Measurements from ENCODE around the gene AP1S1. TPM values are rescaled to one million over a fixed set of nuclear protein-coding genes. Genes with fewer than 3 reads are reported as not detected.
"Not testable (repeated sequence)": the region's sequence is repeated elsewhere in the genome, so short reads cannot be mapped to it uniquely, and the experiment has no call there.

The AP1S1 gene
- total RNA-seq, 1 experiment from 2014 or later, result 227 TPM

GRCh38 chr7:101198476-101198875 is 44.2 kb downstream of the AP1S1 start:
- H3K27me3 ChIP-seq (ENCODE audit: insufficient read depth, low read depth), result no peaks in the 10 kb centered on the region
- no peak overlapping the region for H3K4me2 ChIP-seq
- no peaks in the 10 kb centered on the region for H3K9me3 ChIP-seq (ENCODE audit: insufficient read depth, low read depth)
- H3K9me2 ChIP-seq (ENCODE audit: insufficient read depth), result no peaks in the 10 kb centered on the region
- ChIA-PET POLR2A (ENCODE audit: unreplicated experiment) (no interaction called here), CTCF (interaction anchor here (0.7 kb wide), 1 partner anchor 36 kb away, joined by 4 read pairs; no protein-coding TSS in a partner anchor)
- intact Hi-C loops (cut with micrococcal nuclease; ENCODE audit: unreplicated experiment), result no loop called here
- H3K27ac ChIP-seq, result no peak overlapping the region
- BruUV-seq (replicated peaks), result no TSS peak
- H3K4me1 ChIP-seq (replicated peaks; ENCODE audit: insufficient read depth), result no peaks in the 10 kb centered on the region
- no peaks in the 10 kb centered on the region for H3K79me2 ChIP-seq (ENCODE audit: low read depth)
- no peaks in the 10 kb centered on the region for H3K36me3 ChIP-seq (ENCODE audit: low read depth)
- H2AFZ ChIP-seq, result no peak overlapping the region
- no peak overlapping the region for H3K4me3 ChIP-seq
- no peaks in the 10 kb centered on the region for H3F3A ChIP-seq (ENCODE audit: insufficient read depth, low read depth)
- TF ChIP-seq CTCF (conservative IDR thresholded peaks at IDR 0.05) (no peak), EZH2 (IDR thresholded peaks at IDR 0.05; ENCODE audit: low read depth) (no peak)
- no peak for DNase-seq
- no peaks in the 10 kb centered on the region for H4K20me1 ChIP-seq (ENCODE audit: insufficient read depth)

DNA sequence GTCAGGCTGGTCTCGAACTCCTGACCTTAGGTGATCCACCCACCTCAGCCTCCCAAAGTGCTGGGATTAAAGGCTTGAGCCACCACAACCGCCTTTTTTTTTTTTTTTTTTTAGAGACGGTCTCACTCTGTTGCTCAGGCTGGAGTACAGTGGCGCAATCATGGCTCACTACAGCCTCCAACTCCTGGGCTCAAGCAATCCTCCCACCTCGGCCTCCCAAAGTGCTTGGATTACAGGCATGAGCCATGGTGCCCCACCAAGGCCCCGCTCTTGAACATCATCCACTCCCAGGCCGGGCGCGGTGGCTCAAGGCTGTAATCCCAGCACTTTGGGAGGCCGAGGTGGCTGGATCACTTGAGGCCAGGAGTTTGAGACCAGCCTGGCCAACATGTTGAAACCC is 45.2 kb downstream of the AP1S1 start:
- H3K27ac ChIP-seq; H3K9me3 ChIP-seq (ENCODE audit: insufficient read depth, low read depth); H3K27me3 ChIP-seq (ENCODE audit: insufficient read depth, low read depth); H2AFZ ChIP-seq; BruUV-seq (replicated peaks); H4K20me1 ChIP-seq (ENCODE audit: insufficient read depth); H3K36me3 ChIP-seq (ENCODE audit: low read depth); intact Hi-C loops (cut with micrococcal nuclease; ENCODE audit: unreplicated experiment); DNase-seq; H3K4me1 ChIP-seq (replicated peaks; ENCODE audit: insufficient read depth); H3K4me3 ChIP-seq; H3F3A ChIP-seq (ENCODE audit: insufficient read depth, low read depth); POLR2A ChIA-PET (ENCODE audit: unreplicated experiment); H3K4me2 ChIP-seq; H3K9me2 ChIP-seq (ENCODE audit: insufficient read depth); H3K79me2 ChIP-seq (ENCODE audit: low read depth): not testable (repeated sequence)
- CTCF ChIA-PET, result interaction anchor here (0.7 kb wide), 1 partner anchor 671 kb away, joined by 5 read pairs; no protein-coding TSS in a partner anchor

DNA sequence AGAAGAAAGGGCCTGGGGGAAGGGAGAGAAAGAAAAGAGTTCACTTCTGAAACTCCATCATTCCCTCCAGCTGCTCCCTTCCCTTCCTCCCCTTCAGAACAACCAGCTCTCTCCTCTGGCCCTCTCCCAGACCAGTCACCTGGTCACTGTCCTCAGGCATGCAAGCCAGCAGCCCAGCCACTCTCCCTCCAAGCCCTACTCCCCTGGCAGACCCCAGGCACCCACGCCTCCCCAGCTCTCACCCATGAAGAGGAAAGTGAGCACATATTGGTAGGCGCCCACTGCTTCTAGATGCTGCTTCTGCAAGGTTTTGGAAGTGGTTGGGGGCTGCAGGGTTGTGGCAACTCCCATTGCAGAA is 46.2 kb downstream of the AP1S1 start:
- no peaks in the 10 kb centered on the region for H3K27me3 ChIP-seq (ENCODE audit: insufficient read depth, low read depth)
- no peak for TF ChIP-seq CTCF (conservative IDR thresholded peaks at IDR 0.05)
- TF ChIP-seq EZH2 (IDR thresholded peaks at IDR 0.05; ENCODE audit: low read depth), result no peak
- H3K9me2 ChIP-seq (ENCODE audit: insufficient read depth), result no peaks in the 10 kb centered on the region
- BruUV-seq (replicated peaks), result no TSS peak
- CTCF ChIA-PET, result no interaction called here
- no peaks in the 10 kb centered on the region for H3K36me3 ChIP-seq (ENCODE audit: low read depth)
- no peaks in the 10 kb centered on the region for H3K9me3 ChIP-seq (ENCODE audit: insufficient read depth, low read depth)
- no peaks in the 10 kb centered on the region for H3K4me1 ChIP-seq (replicated peaks; ENCODE audit: insufficient read depth)
- H2AFZ ChIP-seq, result no peak overlapping the region
- no peaks in the 10 kb centered on the region for H4K20me1 ChIP-seq (ENCODE audit: insufficient read depth)
- DNase-seq, result no peak
- H3F3A ChIP-seq (ENCODE audit: insufficient read depth, low read depth), result no peaks in the 10 kb centered on the region
- POLR2A ChIA-PET (ENCODE audit: unreplicated experiment), result no interaction called here
- H3K4me3 ChIP-seq, result no peak overlapping the region
- H3K4me2 ChIP-seq, result no peak overlapping the region
- intact Hi-C loops (cut with micrococcal nuclease; ENCODE audit: unreplicated experiment), result no loop called here
- no peak overlapping the region for H3K27ac ChIP-seq
- H3K79me2 ChIP-seq (ENCODE audit: low read depth), result no peaks in the 10 kb centered on the region

- H3K36me3 ChIP-seq (ENCODE audit: low read depth), result no peaks in the 10 kb centered on the region
- H2AFZ ChIP-seq, result no peak within 1 kb of the TSS
- H3F3A ChIP-seq (ENCODE audit: insufficient read depth, low read depth), result no peaks in the 10 kb centered on the region
- POLR2A ChIA-PET (ENCODE audit: unreplicated experiment), result no interaction called here
- H3K27ac ChIP-seq, result no peak within 1 kb of the TSS
- no peaks in the 10 kb centered on the region for H3K4me1 ChIP-seq (replicated peaks; ENCODE audit: insufficient read depth)
- H3K4me2 ChIP-seq, result no peak within 1 kb of the TSS
- H3K9me2 ChIP-seq (ENCODE audit: insufficient read depth), result no peaks in the 10 kb centered on the region
- intact Hi-C loops (cut with micrococcal nuclease; ENCODE audit: unreplicated experiment), result no loop called here
- no peaks in the 10 kb centered on the region for H4K20me1 ChIP-seq (ENCODE audit: insufficient read depth)
- no peaks in the 10 kb centered on the region for H3K27me3 ChIP-seq (ENCODE audit: insufficient read depth, low read depth)
- TF ChIP-seq EZH2 (IDR thresholded peaks at IDR 0.05; ENCODE audit: low read depth), result no peak
- TF ChIP-seq CTCF (conservative IDR thresholded peaks at IDR 0.05), result no peak
- peak in 1 of 2 experiments; percentile 21 for DNase-seq
- H3K9me3 ChIP-seq (ENCODE audit: insufficient read depth, low read depth), result no peaks in the 10 kb centered on the region
- no peaks in the 10 kb centered on the region for H3K79me2 ChIP-seq (ENCODE audit: low read depth)
- CTCF ChIA-PET, result no interaction called here
- no peak within 1 kb of the TSS for H3K4me3 ChIP-seq
- no TSS peak for BruUV-seq (replicated peaks)
Measured at GRCh38 chr7:101200862-101201599, 46.8 kb downstream of the AP1S1 start, which contains the start of gene MOGAT3. Gene MOGAT3, minus strand, starts transcription at chr7:101201036. Its CDS starts 182 bp downstream, at chr7:101200854.
